Activated T-helper 17 cell treated with anti-CD3 and anti-CD28 coated beads, Interleukin-2, amount 50 U/mL, for 72 hours (primary cell): Measurements from ENCODE around the gene SNTB2. TPM values are rescaled to one million over a fixed set of nuclear protein-coding genes. Genes with fewer than 3 reads are reported as not detected.
A peak's percentile ranks its signal among the peaks of the same experiment; 100 is the strongest.
"Not testable (repeated sequence)": the region's sequence is repeated elsewhere in the genome, so short reads cannot be mapped to it uniquely, and the experiment has no call there.

Experiments used
- ATAC-seq: fragments of 150-1000 bp; cut with Tn5 transposase; replicated peaks from 2 replicates; pipeline ENCODE4 v1.10.0; 2021; ENCODE audit warnings: mild to moderate bottlenecking, moderate library complexity
- H3K27ac Mint-ChIP-seq: one replicate; pipeline ENCODE4 v1.8.0; 2022; ENCODE audit warnings: mixed read lengths
- H3K27me3 Mint-ChIP-seq: one replicate; pipeline ENCODE4 v1.8.0; 2022; ENCODE audit warnings: mixed read lengths
- H3K36me3 Mint-ChIP-seq: one replicate; pipeline ENCODE4 v1.8.0; 2022; ENCODE audit warnings: low read depth, mild to moderate bottlenecking, mixed read lengths
- H3K4me1 Mint-ChIP-seq: one replicate; pipeline ENCODE4 v1.8.0; 2022; ENCODE audit warnings: mixed read lengths
- H3K4me3 Mint-ChIP-seq: one replicate; pipeline ENCODE4 v1.8.0; 2022; ENCODE audit warnings: mild to moderate bottlenecking, mixed read lengths
- H3K9me3 Mint-ChIP-seq: one replicate; pipeline ENCODE4 v1.8.0; 2022; ENCODE audit warnings: mixed read lengths
- total RNA-seq, 2 donors: library from RNA; stranded (reverse); gene quantifications; one replicate each; pipeline ENCODE4 v1.2.3, GENCODE V29; 2022

Gene SNTB2
- total RNA-seq, 2 donors from 2014 or later = 21.0 to 22.9 TPM

DNA sequence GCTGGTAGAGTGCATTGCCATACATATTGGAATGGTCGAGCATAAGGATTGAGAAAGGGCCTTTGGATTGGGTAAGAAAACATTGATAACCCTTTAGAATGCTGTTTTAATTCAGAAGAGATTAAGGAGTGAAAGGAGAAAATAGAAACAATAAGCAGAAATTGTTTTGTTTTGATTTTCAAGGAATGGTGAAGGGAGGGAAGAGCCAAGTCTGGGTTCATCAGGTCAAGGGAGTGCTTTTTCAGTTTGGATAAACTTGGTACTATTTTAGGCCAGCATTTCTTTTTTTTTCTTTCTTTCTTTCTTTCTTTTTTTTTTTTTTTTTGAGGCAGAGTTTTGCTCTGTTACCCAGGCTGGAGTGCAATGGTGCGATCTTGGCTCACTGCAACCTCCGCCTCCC, 50.3 kb downstream of the SNTB2 start:
- ATAC-seq = no peak
- H3K9me3 Mint-ChIP-seq = no peaks in the 10 kb centered on the region
- no peaks in the 10 kb centered on the region for H3K4me1 Mint-ChIP-seq
- no peaks in the 10 kb centered on the region for H3K36me3 Mint-ChIP-seq
- H3K27ac Mint-ChIP-seq = no peak overlapping the region
- H3K27me3 Mint-ChIP-seq = no peaks in the 10 kb centered on the region
- no peak overlapping the region for H3K4me3 Mint-ChIP-seq

DNA sequence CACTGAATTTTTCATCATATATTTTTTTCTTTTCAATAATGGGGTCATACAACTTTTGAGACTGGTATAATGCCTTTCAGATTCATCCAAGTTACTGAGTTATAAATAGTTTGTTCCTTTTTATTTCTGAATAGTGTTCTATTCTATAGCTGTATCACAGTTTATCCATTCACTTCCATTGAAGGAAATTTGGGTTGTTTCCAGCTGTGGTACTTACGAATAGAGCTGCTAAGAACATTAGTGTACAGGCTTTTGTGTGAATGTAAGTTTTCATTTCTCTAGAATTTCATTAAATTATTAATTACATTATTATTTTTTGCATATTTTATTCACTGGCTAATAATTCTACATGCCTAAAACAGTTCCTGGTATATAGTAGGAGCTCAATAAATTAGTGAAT, 52.9 kb downstream of the SNTB2 start:
- no peak overlapping the region for H3K4me3 Mint-ChIP-seq
- H3K27me3 Mint-ChIP-seq = no peaks in the 10 kb centered on the region
- no peaks in the 10 kb centered on the region for H3K4me1 Mint-ChIP-seq
- no peaks in the 10 kb centered on the region for H3K9me3 Mint-ChIP-seq
- H3K27ac Mint-ChIP-seq = no peak overlapping the region
- ATAC-seq = no peak
- no peaks in the 10 kb centered on the region for H3K36me3 Mint-ChIP-seq

- Mint-ChIP-seq H3K4me1 (no peaks in the 10 kb centered on the region), H3K27me3 (no peaks in the 10 kb centered on the region), H3K36me3 (peaks cover under 1% of the 10 kb centered on the region), H3K9me3 (no peaks in the 10 kb centered on the region), H3K4me3 (no peak overlapping the region), H3K27ac (no peak overlapping the region)
- no peak for ATAC-seq
Observed at GRCh38 chr16:69240331-69240730, 53.4 kb downstream of the SNTB2 start.

- no peak for ATAC-seq
- Mint-ChIP-seq H3K27me3 (no peaks in the 10 kb centered on the region), H3K4me3 (no peak overlapping the region), H3K36me3 (peaks cover 9% of the 10 kb centered on the region), H3K4me1 (no peaks in the 10 kb centered on the region), H3K27ac (no peak overlapping the region), H3K9me3 (no peaks in the 10 kb centered on the region)
Observed at GRCh38 chr16:69241926-69242325, 55.0 kb downstream of the SNTB2 start.

DNA sequence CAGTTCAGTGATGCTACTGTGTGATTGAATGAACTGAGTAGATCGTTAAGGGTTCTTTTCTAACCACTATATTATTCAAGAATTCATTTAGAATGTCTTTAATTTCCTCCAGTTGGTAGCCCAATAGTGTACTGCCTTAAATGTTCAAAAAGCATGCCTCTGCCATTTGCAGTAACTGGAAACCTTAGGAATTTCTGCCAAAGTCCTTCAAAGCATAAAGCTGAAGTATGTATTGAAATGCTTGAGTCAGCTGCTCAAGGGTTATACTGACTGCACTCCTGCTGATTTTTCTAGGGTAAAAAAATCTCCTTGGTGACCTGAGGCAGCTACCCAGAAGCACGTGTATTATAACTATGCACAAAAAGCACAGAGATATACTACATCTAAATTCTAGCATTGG, 56.5 kb downstream of the SNTB2 start:
- Mint-ChIP-seq H3K4me1 (no peaks in the 10 kb centered on the region), H3K27me3 (no peaks in the 10 kb centered on the region)

DNA sequence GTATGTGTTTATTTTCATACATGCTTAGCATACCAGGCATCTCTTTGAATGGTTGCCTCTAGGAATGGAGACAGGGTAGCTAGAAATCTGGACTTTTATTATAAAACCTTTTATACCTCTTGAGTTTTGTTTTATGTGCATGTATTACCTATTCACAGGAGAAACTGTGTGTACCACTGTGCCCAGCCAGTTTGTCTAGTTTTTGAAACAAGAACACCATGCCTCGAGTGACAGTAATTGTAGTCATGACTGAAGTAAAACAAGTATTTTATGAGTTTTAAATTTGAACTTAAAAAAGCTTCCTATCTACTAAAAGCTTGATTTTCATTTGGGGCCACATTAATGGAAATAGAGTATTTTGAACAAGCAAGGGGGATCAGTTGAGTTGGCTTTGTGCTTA, 57.4 kb downstream of the SNTB2 start:
- Mint-ChIP-seq H3K36me3 (peaks cover 9% of the 10 kb centered on the region), H3K27ac (no peak overlapping the region), H3K9me3 (no peaks in the 10 kb centered on the region), H3K4me1 (no peaks in the 10 kb centered on the region), H3K4me3 (no peak overlapping the region), H3K27me3 (no peaks in the 10 kb centered on the region)
- no peak for ATAC-seq

More for the DNA sequence above, 56.5 kb downstream of the SNTB2 start:
- Mint-ChIP-seq H3K9me3 (no peaks in the 10 kb centered on the region), H3K27ac (no peak overlapping the region), H3K4me3 (no peak overlapping the region), H3K36me3 (peaks cover 9% of the 10 kb centered on the region)
- ATAC-seq = no peak

- H3K4me1 Mint-ChIP-seq = peaks cover 15% of the 10 kb centered on the region
- no peak overlapping the region for H3K27ac Mint-ChIP-seq
- no peak overlapping the region for H3K4me3 Mint-ChIP-seq
- no peak for ATAC-seq
- peaks cover 9% of the 10 kb centered on the region for H3K36me3 Mint-ChIP-seq
- no peaks in the 10 kb centered on the region for H3K9me3 Mint-ChIP-seq
- H3K27me3 Mint-ChIP-seq = no peaks in the 10 kb centered on the region
Observed at GRCh38 chr16:69250081-69250480, 63.1 kb downstream of the SNTB2 start.

- peaks cover 20% of the 10 kb centered on the region for H3K4me1 Mint-ChIP-seq
- H3K27ac Mint-ChIP-seq = peak overlapping the region; percentile 63
- peak; percentile 50 for ATAC-seq
- H3K27me3 Mint-ChIP-seq = no peaks in the 10 kb centered on the region
- H3K36me3 Mint-ChIP-seq = no peaks in the 10 kb centered on the region
- no peaks in the 10 kb centered on the region for H3K9me3 Mint-ChIP-seq
- peak overlapping the region; percentile 44 for H3K4me3 Mint-ChIP-seq
Observed at GRCh38 chr16:69253870-69254341, 66.9 kb downstream of the SNTB2 start.

DNA sequence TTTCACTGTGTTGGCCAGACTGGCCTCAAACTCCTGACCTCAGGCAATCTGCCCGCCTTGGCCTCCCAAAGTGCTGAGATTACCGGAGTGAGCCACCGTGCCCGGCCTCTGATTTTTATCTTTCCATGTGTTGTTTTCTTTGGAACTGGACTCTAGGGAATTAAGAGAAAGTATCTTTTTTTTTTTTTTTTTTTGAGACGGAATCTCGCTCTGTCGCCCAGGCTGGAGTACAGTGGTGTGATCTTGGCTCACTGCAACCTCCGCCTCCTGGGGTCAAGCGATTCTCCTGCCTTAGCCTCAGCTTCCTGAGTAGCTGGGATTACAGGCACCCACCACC, 72.4 kb downstream of the SNTB2 start:
- Mint-ChIP-seq H3K4me1 (peaks cover 15% of the 10 kb centered on the region), H3K36me3 (peaks cover 28% of the 10 kb centered on the region)
- ATAC-seq, H3K27me3 Mint-ChIP-seq, H3K27ac Mint-ChIP-seq, H3K4me3 Mint-ChIP-seq, H3K9me3 Mint-ChIP-seq: not testable (repeated sequence)

- ATAC-seq = no peak
- H3K36me3 Mint-ChIP-seq = peaks cover 33% of the 10 kb centered on the region
- H3K9me3 Mint-ChIP-seq = no peaks in the 10 kb centered on the region
- H3K27me3 Mint-ChIP-seq = no peaks in the 10 kb centered on the region
- H3K27ac Mint-ChIP-seq = no peak overlapping the region
- no peak overlapping the region for H3K4me3 Mint-ChIP-seq
- H3K4me1 Mint-ChIP-seq = peaks cover 14% of the 10 kb centered on the region
Observed at GRCh38 chr16:69260019-69260418, 73.1 kb downstream of the SNTB2 start.

DNA sequence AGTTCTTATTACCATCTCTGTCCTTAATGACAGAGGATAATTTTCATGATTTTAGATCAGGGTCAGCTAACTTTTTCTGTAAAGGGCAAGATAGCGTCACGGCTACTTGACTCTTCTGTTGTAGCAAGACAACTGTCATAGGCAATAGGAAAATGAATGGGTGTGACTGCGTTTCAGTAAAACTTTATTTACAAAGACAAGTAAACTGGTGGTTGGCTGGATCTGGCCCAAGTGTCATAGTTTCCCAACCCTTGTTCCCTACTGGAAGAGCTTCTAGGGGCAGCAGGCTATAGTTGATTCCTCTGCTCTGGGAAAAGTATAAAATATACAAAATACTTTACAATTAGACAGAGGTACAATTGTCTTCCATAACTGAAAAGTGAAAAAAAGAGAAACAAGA, 73.5 kb downstream of the SNTB2 start:
- Mint-ChIP-seq H3K4me3 (no peak overlapping the region), H3K4me1 (peaks cover 14% of the 10 kb centered on the region), H3K27me3 (no peaks in the 10 kb centered on the region), H3K9me3 (no peaks in the 10 kb centered on the region), H3K36me3 (peaks cover 33% of the 10 kb centered on the region), H3K27ac (no peak overlapping the region)
- ATAC-seq = no peak

DNA sequence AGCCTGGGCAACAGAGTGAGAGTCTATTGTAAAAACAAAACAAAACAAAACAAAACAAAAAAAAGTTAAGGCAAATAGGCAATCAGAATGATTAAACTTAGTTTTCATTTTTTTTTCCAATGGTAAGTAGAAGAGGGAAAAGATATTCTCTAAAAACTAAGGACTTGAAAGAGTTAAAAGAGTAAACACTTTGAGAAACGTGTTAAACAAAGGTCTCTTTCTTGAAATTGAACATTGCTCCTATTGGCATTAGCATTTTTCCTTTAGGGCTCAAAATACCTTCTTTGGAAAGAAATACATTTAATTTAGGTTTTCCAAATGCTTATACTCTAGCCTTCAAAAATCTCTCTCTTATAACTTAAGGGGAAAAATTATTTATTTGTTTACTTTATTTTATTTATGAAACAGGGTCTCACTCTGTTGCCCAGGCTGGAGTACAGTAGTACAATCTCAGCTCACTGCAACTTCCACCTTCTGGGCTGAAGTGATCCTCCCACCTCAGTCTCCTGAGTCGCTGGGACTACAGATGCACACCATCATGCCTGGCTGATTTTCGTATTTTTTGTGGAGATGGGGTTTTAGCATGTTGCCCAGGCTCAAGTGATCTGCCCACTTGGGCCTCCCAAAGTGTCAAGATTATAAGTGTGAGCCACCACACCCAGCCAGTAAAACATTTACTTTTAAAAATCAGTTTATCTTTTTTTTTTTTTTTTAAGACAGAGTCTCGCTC, 79.5 kb downstream of the SNTB2 start:
- H3K4me3 Mint-ChIP-seq = no peak overlapping the region
- H3K27ac Mint-ChIP-seq = no peak overlapping the region
- ATAC-seq = no peak
- no peaks in the 10 kb centered on the region for H3K27me3 Mint-ChIP-seq
- H3K36me3 Mint-ChIP-seq = peaks cover 31% of the 10 kb centered on the region
- H3K9me3 Mint-ChIP-seq = no peaks in the 10 kb centered on the region
- H3K4me1 Mint-ChIP-seq = no peaks in the 10 kb centered on the region

- no peaks in the 10 kb centered on the region for H3K27me3 Mint-ChIP-seq
- H3K9me3 Mint-ChIP-seq = no peaks in the 10 kb centered on the region
- H3K4me1 Mint-ChIP-seq = no peaks in the 10 kb centered on the region
- H3K4me3 Mint-ChIP-seq = no peak overlapping the region
- no peak for ATAC-seq
- H3K36me3 Mint-ChIP-seq = peaks cover 24% of the 10 kb centered on the region
- no peak overlapping the region for H3K27ac Mint-ChIP-seq
Observed at GRCh38 chr16:69267633-69268032, 80.7 kb downstream of the SNTB2 start.

DNA sequence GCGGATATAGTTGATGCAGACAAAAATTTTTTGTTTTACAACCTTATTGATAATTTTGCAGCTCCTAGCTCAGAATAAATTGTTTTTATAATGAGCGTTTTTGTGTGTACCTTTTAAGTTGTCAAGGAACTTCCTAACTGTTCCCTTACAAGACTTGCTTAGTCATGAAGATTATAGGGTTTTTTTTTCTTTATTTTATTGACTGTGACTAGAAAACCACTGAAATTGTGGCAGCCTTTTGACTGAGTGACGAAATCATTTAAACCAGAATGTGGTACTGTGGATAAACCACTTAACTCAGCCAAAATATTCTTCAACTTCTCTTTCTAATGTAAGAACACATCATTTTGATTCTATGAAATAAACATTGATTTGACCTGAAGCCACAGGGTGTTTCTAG, 83.4 kb downstream of the SNTB2 start:
- Mint-ChIP-seq H3K4me3 (no peak overlapping the region), H3K36me3 (peaks cover 13% of the 10 kb centered on the region), H3K4me1 (no peaks in the 10 kb centered on the region), H3K27me3 (no peaks in the 10 kb centered on the region), H3K27ac (no peak overlapping the region), H3K9me3 (no peaks in the 10 kb centered on the region)
- ATAC-seq = no peak

GRCh38 chr16:69270831-69271230, 83.9 kb downstream of the SNTB2 start:
- Mint-ChIP-seq H3K9me3 (no peaks in the 10 kb centered on the region), H3K27ac (no peak overlapping the region), H3K36me3 (peaks cover 13% of the 10 kb centered on the region), H3K4me3 (no peak overlapping the region), H3K4me1 (no peaks in the 10 kb centered on the region), H3K27me3 (no peaks in the 10 kb centered on the region)
- ATAC-seq = no peak

GRCh38 chr16:69273009-69273408, 86.0 kb downstream of the SNTB2 start:
- no peaks in the 10 kb centered on the region for H3K9me3 Mint-ChIP-seq

More at GRCh38 chr16:69273009-69273408, 86.0 kb downstream of the SNTB2 start:
- no peaks in the 10 kb centered on the region for H3K4me1 Mint-ChIP-seq
- H3K27ac Mint-ChIP-seq = no peak overlapping the region
- H3K27me3 Mint-ChIP-seq = no peaks in the 10 kb centered on the region
- H3K36me3 Mint-ChIP-seq = peaks cover 13% of the 10 kb centered on the region
- ATAC-seq = no peak
- no peak overlapping the region for H3K4me3 Mint-ChIP-seq
